GM19438 (cell line): ENCODE results near the gene HHIP.
A peak's percentile ranks its signal among the peaks of the same experiment; 100 is the strongest.

Experiments
- ATAC-seq: cut with Tn5 transposase; IDR thresholded peaks from one replicate; pipeline ENCODE4 v1.9.1; 2021; ENCODE audit warnings: low read depth; ENCODE audit not compliant: unreplicated experiment

HHIP gene

GRCh38 chr4:144645631-144646522, at the start of gene HHIP:
HHIP (plus strand) TSS chr4:144646156; CDS start chr4:144646676, 520 bp downstream.
- ATAC-seq, result peak; percentile 48

GRCh38 chr4:144597171-144597570, 48.8 kb upstream of the HHIP start:
- no peak for ATAC-seq

GRCh38 chr4:144599621-144600020, 46.3 kb upstream of the HHIP start:
- ATAC-seq, result no peak

GRCh38 chr4:144611850-144612249, 34.1 kb upstream of the HHIP start:
- no peak for ATAC-seq

- ATAC-seq, result no peak
Observed at GRCh38 chr4:144614850-144615585, 30.9 kb upstream of the HHIP start.

GRCh38 chr4:144621681-144622080, 24.3 kb upstream of the HHIP start:
- no peak for ATAC-seq

GRCh38 chr4:144627663-144628076, 18.3 kb upstream of the HHIP start:
- no peak for ATAC-seq

GRCh38 chr4:144633215-144633614, 12.7 kb upstream of the HHIP start:
- ATAC-seq, result no peak

GRCh38 chr4:144634978-144635747, 10.8 kb upstream of the HHIP start:
- peak; percentile 99 for ATAC-seq

- no peak for ATAC-seq
Observed at GRCh38 chr4:144644368-144645101, 1.4 kb upstream of the HHIP start.

- ATAC-seq, result no peak
Observed at GRCh38 chr4:144645102-144645630, 790 bp upstream of the HHIP start.

GRCh38 chr4:144646523-144647094, 653 bp downstream of the HHIP start:
- peak; percentile 28 for ATAC-seq

GRCh38 chr4:144647095-144647561, 1.2 kb downstream of the HHIP start:
- ATAC-seq, result no peak

GRCh38 chr4:144647590-144647989, 1.6 kb downstream of the HHIP start:
- ATAC-seq, result no peak

GRCh38 chr4:144648042-144648441, 2.1 kb downstream of the HHIP start:
- no peak for ATAC-seq

GRCh38 chr4:144649646-144650045, 3.7 kb downstream of the HHIP start:
- no peak for ATAC-seq

- no peak for ATAC-seq
Observed at GRCh38 chr4:144650311-144651005, 4.5 kb downstream of the HHIP start.

- ATAC-seq, result no peak
Observed at GRCh38 chr4:144653781-144654545, 8.0 kb downstream of the HHIP start.
